GM18508 (cell line): ENCODE measurements around the gene OSTM1.
"Not testable (repeated sequence)": the region's sequence is repeated elsewhere in the genome, so short reads cannot be mapped to it uniquely, and the experiment has no call there.

Experiments used
- ATAC-seq: cut with Tn5 transposase; IDR thresholded peaks from one replicate; pipeline ENCODE4 v1.9.1; 2021; ENCODE audit warnings: moderate number of reproducible peaks; ENCODE audit not compliant: insufficient read depth, unreplicated experiment

OSTM1 gene

GRCh38 chr6:108027056-108027455, 47.5 kb downstream of the OSTM1 start:
- ATAC-seq, result no peak

GRCh38 chr6:108024427-108025073, 50.0 kb downstream of the OSTM1 start:
- no peak for ATAC-seq

- no peak for ATAC-seq
Measured at GRCh38 chr6:108020472-108021116, 53.9 kb downstream of the OSTM1 start.

GRCh38 chr6:108016283-108016682, 58.3 kb downstream of the OSTM1 start:
- ATAC-seq, result not testable (repeated sequence)

GRCh38 chr6:108013787-108014439, 60.6 kb downstream of the OSTM1 start:
- no peak for ATAC-seq

GRCh38 chr6:108009894-108010293, 64.6 kb downstream of the OSTM1 start:
- ATAC-seq, result no peak

GRCh38 chr6:108009258-108009657, 65.3 kb downstream of the OSTM1 start:
- ATAC-seq, result not testable (repeated sequence)

GRCh38 chr6:108008363-108008762, 66.2 kb downstream of the OSTM1 start:
- ATAC-seq, result no peak

GRCh38 chr6:108005961-108006360, 68.6 kb downstream of the OSTM1 start:
- ATAC-seq, result no peak

- no peak for ATAC-seq
Measured at GRCh38 chr6:108004861-108005260, 69.7 kb downstream of the OSTM1 start.

GRCh38 chr6:108002365-108003221, 71.9 kb downstream of the OSTM1 start:
- ATAC-seq, result no peak

GRCh38 chr6:108001696-108002231, 72.8 kb downstream of the OSTM1 start:
- no peak for ATAC-seq

- ATAC-seq, result not testable (repeated sequence)
Measured at GRCh38 chr6:108000259-108000658, 74.3 kb downstream of the OSTM1 start.

GRCh38 chr6:107999341-107999740, 75.2 kb downstream of the OSTM1 start:
- ATAC-seq, result no peak

- ATAC-seq, result no peak
Measured at GRCh38 chr6:107991772-107992550, 82.6 kb downstream of the OSTM1 start.
